Lung (tissue), 12 donors: ENCODE data around the gene RPUSD3. TPM values are rescaled to one million over a fixed set of nuclear protein-coding genes. Genes with fewer than 3 reads are reported as not detected.

ENCODE experiments used
- ATAC-seq: fragments of 200-7000 bp; cut with Tn5 transposase; one replicate; pipeline ENCODE4 v1.9.1; 2020; ENCODE audit warnings: moderate number of reproducible peaks; ENCODE audit not compliant: insufficient read depth, low FRiP score
- DNase-seq, 3 donors: peaks; one replicate each; pipeline ENCODE4 v3.0.0-alpha.2; 2013 to 2017
- H3K27ac ChIP-seq, 2 donors: one replicate each; pipeline ENCODE4 v1.5.1; 2013; ENCODE audit warnings: mild to moderate bottlenecking in 2 of 2, moderate library complexity in 2 of 2, control low read depth in 1 of 2, inconsistent platforms in 1 of 2, low read depth in 1 of 2, low read length in 1 of 2
- H3K27me3 ChIP-seq, 3 donors: one replicate each; pipeline ENCODE4 v1.5.1; 2013; ENCODE audit warnings: low read length in 2 of 3; ENCODE audit not compliant: control insufficient read depth in 3 of 3, insufficient read depth in 3 of 3
- H3K36me3 ChIP-seq, 4 donors: one replicate each; pipeline ENCODE4 v1.5.1; 2013; ENCODE audit warnings: low read length in 4 of 4, mild to moderate bottlenecking in 1 of 4, moderate library complexity in 1 of 4; ENCODE audit not compliant: control insufficient read depth in 4 of 4, insufficient read depth in 4 of 4
- H3K4me1 ChIP-seq, 5 donors: one replicate each; pipeline ENCODE4 v1.5.1; 2013; ENCODE audit warnings: low read length in 5 of 5, mild to moderate bottlenecking in 2 of 5, moderate library complexity in 1 of 5; ENCODE audit not compliant: control insufficient read depth in 5 of 5, insufficient read depth in 5 of 5
- H3K4me3 ChIP-seq: one replicate; pipeline ENCODE4 v1.5.1; 2013; ENCODE audit warnings: mild to moderate bottlenecking, control low read depth, moderate library complexity
- H3K9ac ChIP-seq, 2 donors: one replicate each; pipeline ENCODE4 v1.5.1; 2013; ENCODE audit warnings: low read length in 2 of 2, control low read depth in 1 of 2; ENCODE audit not compliant: insufficient read depth in 1 of 2
- H3K9me3 ChIP-seq, 4 donors: one replicate each; pipeline ENCODE4 v1.5.1; 2013; ENCODE audit warnings: low read length in 3 of 4, mild to moderate bottlenecking in 1 of 4, moderate library complexity in 1 of 4; ENCODE audit not compliant: control insufficient read depth in 4 of 4, insufficient read depth in 3 of 4
- CTCF ChIP-seq: IDR thresholded peaks from 2 replicates; pipeline ENCODE4 v1.5.1; 2012; ENCODE audit warnings: mild to moderate bottlenecking; ENCODE audit errors: control extremely low read depth, extremely low read depth
- WGBS, 2 donors: extraction: QIAGEN DNeasy Blood & Tissue Kit; methylation state at CpG; one replicate each; pipeline ENCODE4 v1.1.7; 2013; 5-methylcytosine and 5-hydroxymethylcytosine counted together
- polyA plus RNA-seq, 2 donors: library from polyadenylated mRNA; stranded (reverse); fragments of 200-250 nt; gene quantifications; one replicate each; pipeline ENCODE4 v1.2.1, GENCODE V29; 2013
- total RNA-seq, 2 donors: library from RNA; depleted of rRNA in 1 of 2; stranded (reverse); fragments of >200 nt in 1 of 2; gene quantifications; one replicate each; pipeline ENCODE4 v1.2.1, GENCODE V29; 2014 to 2021
- donor health status: control.
- donor health status: control.
- donor health status: Bipolar disorder and iron deficiency.
- donor health status: healthy.
- donor health status: DM: yes; HTN: yes; CAD: no.

Gene RPUSD3
- total and polyA plus RNA-seq, 4 donors = 16.3 to 34.9 (median 26.3) TPM

GRCh38 chr3:9887480-9887879 lies 43.7 kb upstream of the RPUSD3 start:
- Histone ChIP-seq H3K27me3 (no peaks in the 10 kb centered on the region), H3K9me3 (no peaks in the 10 kb centered on the region), H3K36me3 (peaks cover 0 to 2% (median 0%) of the 10 kb centered on the region in 4 donors), H3K9ac (no peak overlapping the region), H3K27ac (no peak overlapping the region), H3K4me3 (no peak overlapping the region), H3K4me1 (peaks cover 0 to 6% (median 3%) of the 10 kb centered on the region in 5 donors)
- no peak for ATAC-seq
- TF ChIP-seq CTCF = no peak
- 82 to 88% methylated on average over 5 of the region's 5 CpGs for WGBS, 2 donors
- no peak for DNase-seq

DNA sequence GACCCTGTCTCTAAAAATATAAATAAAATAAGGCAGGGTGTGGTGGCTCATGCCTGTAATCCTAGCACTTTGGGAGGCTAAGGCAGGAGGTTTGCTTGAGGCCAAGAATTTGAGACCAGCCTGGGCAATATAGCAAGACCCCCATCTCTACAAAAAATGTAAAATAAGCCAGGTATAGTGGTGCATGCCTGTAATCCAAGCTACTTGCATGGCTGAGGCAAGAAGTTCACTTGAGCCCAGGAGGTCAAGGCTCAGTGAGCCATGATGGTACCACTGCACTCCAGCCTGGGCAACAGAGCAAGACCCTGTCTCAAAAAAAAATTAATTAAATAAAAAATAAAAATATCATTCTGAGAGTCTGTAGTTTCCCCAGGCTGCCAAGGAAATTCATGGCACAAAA lies 42.5 kb upstream of the RPUSD3 start:
- ATAC-seq (no peak), DNase-seq (no peak)
- TF ChIP-seq CTCF = no peak
- Histone ChIP-seq H3K4me3 (no peak overlapping the region), H3K36me3 (no peaks in the 10 kb centered on the region), H3K27ac (no peak overlapping the region), H3K27me3 (no peaks in the 10 kb centered on the region), H3K9ac (no peak overlapping the region), H3K4me1 (peaks cover 0 to 3% (median 0%) of the 10 kb centered on the region in 5 donors), H3K9me3 (no peaks in the 10 kb centered on the region)

GRCh38 chr3:9884555-9885165 lies 40.9 kb upstream of the RPUSD3 start:
- Histone ChIP-seq H3K4me3 (no peak overlapping the region), H3K4me1 (no peaks in the 10 kb centered on the region), H3K36me3 (no peaks in the 10 kb centered on the region), H3K9me3 (no peaks in the 10 kb centered on the region), H3K27me3 (no peaks in the 10 kb centered on the region), H3K9ac (no peak overlapping the region), H3K27ac (no peak overlapping the region)
- DNase-seq (no peak), ATAC-seq (no peak)
- TF ChIP-seq CTCF = no peak
- WGBS, 2 donors = 88 to 94% methylated on average over 11 of the region's 11 CpGs
